HS-27A (cell line): ENCODE measurements around the gene SLCO2B1.

Source experiments
- DNase-seq: peaks from one replicate; pipeline ENCODE4 v3.0.0-alpha.2; 2012; ENCODE audit warnings: low read depth, missing footprints

The SLCO2B1 gene

DNA sequence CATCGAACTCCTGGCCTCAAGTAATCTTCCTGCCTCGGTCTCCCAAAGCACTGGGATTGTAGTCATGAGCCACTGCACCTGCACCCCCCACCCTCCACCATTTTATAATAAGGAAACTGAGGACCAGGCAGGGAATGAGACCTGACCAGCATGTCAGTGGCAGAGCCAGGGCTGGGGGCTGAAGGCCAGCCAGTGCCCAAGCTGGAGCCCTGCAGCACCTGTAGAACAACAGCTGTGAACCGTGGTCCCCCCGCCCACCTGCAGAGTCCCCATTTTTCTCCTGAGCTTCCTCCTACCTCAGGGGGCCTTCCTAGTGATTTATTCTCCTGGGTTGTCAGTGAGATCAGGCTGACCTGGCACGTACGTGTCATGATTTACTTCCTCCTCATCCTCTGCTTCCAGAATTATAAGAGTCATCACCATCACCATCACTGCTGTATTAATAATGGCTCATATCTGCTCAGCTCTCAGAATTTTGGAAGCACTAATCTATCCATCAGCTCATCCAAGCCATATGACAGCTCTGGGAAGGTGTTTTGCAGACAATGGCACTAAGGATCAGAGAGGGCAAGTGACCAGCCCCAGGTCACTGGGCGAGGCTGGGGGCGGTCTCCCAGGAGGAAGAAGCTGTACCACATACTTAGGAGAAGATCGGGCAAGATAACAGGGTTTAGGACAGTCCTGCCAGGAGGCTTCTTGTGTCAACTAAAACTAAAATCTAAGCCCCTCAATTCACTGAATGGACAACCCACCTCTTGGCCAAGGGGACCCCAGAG lies 5.5 kb upstream of the SLCO2B1 start:
- no peak for DNase-seq

DNA sequence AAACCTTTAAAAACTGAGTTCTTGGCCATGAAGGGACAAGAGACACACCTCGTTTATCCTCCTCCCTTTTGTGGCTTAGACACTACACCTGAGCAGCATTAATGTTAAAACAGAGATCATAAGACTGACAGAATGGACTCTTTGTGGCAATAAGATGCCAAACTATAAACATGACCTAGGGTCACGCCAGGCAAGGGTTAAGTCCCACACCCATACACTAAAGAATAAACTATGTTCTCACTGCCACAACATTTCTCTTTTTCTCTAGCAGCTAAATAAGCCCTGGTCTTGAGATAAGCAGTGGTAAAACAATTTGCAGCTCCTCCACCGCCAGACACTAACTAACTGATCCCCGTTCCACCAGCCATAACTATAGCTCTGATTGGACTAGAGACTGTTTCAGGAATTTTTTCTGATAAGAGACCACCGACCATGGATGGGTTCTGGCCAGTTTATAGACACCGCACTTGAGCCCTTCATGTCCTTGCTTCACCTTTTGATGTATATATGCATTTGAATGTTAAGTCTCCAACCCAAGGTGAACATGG lies 4.9 kb upstream of the SLCO2B1 start:
- DNase-seq, result no peak

DNA sequence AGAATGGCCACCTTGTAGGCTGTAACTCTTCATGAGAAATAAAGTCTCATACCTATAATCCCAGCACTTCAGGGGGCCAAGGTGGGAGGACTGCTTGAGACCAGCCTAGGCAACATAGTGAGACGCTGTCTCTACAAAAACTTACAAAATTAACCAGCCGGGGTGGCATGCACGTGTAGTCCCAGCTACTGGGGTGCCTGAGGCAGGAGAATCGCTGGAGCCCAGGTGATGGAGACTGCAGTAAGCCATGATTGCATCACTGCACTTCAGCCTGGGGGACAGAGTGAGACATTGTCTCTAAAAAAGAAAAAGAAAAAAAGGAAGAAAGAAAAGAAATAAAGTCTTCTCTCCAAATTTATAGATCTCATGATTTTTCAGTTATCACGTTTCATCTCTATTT lies 4.2 kb upstream of the SLCO2B1 start:
- no peak for DNase-seq

DNA sequence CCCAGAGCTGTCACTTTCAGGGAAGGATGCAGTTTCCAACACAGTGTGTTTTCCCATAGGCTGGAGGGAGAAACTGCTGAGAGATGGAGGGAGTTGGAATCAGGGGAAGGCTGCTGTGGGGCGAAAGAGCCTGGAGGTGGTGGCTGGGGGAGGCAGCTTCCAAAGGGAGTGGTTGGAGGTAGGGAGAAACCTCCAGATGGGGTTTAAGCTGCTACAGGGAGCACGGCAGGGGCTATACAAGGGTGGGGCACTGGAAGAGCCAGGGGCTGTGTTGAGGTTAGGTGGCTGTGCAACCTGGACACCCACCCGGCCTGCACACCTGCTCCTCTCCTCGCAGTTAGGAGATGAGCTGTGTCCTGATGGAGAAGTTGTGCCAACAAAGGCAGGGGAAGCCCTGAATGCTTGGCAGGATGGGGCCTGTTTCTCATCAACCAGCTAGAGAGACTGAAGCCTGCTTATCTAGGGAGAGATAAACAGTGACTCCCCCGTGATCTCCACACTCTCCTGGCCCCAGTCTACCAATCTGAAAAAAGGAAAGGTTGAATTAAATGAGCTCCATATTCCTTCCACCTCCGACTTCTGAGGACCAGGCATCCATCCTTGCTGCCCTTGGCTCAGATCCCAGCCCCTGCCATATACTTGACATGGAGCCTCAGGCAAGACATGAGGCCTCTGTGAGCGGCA lies 3.6 kb upstream of the SLCO2B1 start:
- DNase-seq, result no peak

DNA sequence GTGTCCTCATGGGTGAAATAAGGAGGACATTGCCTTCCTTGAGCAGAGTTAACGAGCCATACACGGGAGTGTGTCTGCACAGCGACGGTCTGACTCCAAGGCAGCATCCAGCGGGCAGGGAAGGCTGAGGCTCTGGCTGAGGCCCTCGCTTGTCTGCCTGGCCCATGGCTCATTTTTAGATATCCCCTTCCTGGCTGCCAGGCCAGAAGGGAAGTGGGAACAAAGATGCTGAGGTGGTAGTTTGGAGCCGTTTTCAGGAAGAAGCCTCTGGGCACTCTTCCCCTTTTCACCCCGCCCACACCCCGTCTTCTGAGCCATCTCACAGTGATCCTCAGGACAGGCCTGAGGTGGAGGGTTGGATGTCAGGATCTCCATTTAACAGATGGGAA lies 3.0 kb upstream of the SLCO2B1 start:
- no peak for DNase-seq

DNA sequence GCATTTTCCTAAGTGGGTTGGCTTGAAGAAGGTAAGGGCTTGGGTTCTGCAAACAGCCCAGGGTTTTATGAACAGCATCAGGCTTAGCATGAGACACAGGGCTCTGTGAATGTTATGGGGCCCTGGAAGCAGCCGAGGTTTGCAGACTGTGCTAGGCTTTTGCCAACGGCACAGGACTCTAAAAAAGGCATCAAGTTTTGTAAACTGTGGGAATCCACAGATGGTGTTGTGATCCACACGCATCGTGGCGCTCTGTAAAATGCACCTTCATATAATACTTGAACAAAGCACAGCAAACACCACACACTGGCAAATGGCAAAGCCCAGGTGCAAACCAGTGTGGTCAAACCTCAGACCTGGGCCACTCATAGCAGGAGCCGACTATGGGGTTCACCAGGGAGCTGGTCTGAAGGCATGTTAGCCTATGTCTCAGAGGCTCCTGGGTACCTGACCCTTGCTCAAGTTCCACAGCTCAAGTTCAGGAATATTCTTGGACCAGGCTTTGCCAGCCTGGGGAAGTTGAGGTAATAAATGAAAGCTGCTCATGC lies 2.4 kb upstream of the SLCO2B1 start:
- DNase-seq, result no peak

DNA sequence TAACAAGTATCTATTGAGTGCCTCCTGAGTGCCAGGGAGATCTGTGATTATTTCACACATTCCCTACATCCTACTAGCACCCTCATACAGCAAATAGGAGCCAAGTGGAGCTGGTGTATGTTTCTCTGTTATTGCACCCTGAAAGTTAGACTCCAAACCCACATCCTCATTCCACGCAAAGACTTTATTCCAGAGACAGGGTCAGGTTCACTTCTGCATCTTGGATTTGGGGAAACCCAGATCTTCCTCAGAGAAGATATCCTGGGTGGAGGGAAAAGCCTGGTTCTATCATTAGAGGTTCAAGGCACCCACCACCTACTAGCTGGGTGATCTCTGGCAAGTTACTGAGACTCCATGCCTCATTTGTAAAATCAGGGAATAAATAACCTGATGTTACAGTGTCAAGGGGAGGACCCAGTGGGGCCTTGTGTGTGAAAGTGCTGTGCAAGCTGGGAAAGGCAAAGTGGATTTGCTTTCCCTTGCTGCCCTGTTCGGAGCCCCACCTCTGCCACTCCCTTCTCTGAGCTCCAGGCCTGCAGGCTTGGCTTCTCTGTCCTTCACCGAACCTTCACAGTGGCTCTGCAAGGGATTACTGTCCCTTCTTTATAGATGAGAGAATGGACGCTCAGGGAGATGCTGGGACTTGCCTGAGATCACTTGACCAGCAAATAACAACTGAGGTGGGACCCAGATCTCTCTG lies 991 bp upstream of the SLCO2B1 start:
- no peak for DNase-seq

DNA sequence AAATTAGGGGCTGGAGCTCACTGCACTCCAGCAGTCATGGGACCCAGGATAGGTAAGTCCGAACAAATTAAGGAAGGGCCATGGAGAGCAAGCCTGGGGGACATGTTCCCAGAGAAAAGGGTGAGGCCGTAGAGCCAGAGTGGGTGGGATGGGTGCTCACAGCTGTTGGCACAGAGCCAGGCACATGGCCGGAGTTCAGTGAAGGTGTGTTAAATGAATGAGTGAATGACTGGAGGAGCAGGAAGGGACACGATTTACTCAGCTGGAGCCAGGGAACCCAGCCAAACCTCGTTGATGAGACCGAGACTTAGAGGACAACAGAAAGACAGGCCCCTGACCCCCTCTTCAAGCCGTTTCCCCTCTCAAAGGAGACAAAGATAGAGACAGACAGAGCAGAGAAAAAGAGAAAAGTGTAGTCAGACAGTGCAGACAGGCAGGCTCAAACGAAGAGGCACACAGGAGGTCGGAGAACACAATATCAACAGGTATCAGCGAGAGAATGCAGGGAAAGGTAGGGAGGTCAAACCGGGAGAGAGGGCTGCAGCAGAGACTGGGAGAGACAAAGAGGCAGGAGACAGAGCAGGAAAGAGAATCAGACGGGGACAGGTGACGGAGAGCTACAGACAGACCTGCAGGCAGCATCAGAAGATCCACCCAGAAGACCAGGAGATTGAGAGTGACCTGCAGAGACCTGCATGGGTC lies 590 bp downstream of the SLCO2B1 start:
- DNase-seq, result no peak

DNA sequence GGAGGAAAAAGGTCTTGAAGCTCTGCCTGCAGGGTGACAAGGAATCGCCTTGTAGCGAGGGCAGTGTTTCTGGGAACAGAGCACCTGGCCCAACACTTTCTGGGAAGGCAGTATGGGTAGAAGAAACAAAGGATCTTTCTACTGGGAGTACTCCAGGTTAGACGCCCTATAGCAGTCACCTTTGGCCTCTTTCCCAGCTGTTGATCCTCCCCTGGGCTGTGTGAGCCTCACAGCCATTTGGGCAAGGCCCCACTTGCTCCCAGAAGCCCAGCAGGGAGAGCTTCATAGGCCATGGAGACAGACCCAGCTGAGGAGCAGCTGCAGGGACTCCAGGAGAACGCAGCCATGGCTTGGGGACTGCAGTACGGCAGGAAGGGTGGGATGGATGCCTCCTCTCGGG lies 1.2 kb downstream of the SLCO2B1 start:
- no peak for DNase-seq

DNA sequence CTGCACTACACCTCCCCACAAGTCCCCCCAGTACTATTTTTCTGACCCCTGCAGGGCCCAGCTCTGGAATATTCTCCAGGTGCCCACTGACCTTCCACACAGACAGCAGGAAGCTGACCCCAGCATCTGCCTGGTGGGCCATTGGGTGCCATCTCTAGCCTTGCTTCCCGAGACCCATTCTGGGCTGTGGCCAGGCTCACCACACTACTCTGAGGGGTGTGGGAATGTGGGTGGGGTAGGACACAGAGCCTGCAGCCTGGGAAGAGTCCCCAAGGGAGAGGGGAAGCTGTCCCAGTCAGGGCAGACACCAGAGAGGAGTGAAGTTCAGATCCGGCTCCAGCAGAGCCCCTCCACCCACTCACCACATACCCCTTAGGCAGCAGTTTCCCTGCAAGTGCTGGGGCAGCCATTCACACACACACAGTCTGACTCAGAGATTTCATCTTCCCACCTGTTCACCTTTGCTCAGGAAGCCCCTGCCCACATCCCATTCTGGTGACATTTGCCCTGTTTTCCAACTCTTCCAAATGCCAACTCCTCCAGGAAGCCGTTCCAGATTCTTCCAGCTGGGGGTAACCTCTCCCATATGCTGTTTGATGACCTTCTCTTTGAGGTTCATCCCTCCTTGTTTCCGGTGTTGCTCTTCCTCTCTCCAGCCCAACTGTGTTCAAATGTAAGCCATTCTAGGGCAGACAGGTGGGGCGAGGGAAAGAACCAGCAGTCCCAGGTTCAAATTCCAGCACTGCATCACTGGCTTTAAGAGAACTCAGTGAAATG lies 1.9 kb downstream of the SLCO2B1 start:
- no peak for DNase-seq

DNA sequence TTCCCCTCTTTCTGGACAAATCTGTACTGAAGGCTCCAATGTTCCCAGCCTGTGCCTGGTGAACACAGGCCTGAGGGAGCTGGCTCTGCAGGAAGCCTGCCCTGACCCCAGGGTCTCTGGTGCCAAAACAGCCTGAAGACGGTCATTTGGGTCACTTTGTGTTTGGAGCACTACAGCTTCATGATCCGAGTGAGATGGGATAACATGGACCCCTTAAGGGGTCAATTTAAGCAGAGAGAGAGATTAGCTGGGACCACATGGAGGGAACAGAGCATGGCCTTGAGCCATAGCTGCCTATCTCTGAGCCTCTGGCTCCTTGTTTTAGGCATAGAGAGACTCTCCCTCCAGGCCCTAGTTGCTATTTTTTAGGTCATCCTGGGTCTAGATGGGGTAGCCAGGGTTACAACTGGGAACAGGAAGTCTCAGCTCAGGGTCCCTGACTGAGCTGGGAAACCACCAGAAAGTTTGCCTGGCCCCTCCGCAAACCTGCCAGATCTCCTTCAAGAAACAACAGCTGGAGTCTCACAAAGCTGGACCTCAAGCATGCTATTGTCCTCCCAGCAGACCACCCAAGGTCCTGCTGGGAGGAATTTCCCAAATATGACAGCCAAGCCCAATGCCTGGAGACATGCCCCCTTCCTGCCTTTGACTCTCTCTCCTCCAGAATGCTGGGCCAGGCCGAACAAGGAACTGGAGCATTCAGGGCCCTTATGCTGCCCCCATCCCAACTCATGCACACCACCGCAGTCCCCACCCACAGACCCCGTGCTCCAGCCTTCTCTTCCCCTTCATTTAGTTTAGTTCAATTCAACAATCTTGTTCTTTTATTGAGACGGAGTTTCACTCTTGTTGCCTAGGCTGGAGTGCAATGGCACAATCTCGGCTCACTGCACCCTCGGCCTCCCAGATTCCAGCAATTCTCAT lies 4.0 kb downstream of the SLCO2B1 start:
- DNase-seq, result no peak

DNA sequence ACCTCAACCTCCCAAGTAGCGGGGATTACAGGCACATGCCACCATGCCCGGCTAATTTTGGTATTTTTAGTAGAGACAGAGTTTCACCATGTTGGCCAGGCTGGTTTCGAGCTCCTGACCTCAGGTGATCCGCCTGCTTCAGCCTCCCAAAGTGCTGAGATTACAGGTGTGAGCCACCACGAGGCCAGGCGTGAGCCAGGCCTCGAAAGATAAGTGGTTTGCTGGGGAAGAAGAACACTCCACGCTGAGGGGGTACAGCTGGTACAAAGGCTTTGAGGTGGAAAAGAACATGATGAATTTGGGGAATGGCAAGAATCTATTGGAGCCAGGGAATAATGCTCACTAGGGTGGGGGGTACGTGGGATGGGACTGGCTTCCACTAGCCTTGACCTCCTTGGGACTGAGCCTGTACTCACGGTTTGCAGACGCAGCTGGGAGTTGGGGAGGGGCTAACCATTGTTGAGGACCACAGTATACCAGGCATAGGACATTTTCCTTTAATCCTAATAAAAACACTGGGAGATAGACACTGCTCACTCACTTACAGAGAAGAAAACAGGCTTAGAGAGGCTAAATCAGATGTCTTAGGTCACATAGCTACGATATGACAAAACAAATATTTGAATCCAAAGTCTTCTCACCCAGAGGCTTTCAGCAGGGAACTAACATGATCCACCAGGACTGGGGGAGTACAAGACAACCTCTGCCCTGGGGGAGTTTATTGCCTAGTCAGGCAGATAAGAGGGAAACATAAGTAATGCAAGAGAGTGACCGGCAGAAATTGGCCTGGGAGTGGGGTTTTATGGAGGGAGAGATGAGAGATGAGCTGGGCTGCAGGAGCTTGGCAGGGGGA lies 4.9 kb downstream of the SLCO2B1 start:
- no peak for DNase-seq

DNA sequence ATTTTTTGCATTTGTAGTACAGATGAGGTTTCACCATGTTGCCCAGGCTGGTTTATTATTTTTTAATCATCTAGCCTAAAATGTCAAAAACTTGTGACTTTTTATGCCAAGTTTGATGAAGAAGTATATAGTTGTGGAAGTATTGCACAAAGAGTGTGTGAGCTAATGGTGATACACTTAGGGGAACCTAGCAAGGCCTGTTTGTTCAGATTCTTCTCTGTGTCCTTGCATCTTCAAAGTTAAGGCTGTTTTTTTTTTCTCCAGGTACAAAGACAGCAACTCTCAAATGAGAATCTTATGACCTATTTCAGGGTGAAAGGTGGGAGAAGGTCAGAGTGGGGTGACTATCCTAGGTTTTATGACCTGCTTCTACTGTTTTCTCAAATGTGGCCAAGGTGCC lies 7.3 kb downstream of the SLCO2B1 start:
- no peak for DNase-seq

DNA sequence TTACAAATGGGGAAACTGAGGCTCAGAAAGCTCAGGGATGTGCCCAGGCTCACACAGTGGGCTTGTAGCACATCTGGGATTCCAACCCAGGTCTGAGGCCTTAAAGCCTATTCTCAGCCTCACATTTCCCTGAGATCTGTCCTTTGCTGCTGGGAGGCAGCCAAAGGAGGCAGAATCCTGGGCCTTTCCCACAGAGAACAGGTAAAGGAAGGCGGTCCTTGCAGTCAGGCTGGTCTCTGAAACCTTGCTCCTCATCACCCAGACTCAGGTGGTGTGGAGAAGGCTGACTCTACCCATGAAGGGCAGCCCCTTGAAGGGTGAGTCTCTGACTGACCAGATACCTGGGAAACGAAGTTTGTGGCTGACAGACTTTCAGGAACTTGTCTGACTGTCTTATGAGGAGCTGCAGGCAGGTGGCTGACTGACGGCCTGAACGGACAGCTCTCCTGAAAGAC lies 7.8 kb downstream of the SLCO2B1 start:
- DNase-seq, result no peak

DNA sequence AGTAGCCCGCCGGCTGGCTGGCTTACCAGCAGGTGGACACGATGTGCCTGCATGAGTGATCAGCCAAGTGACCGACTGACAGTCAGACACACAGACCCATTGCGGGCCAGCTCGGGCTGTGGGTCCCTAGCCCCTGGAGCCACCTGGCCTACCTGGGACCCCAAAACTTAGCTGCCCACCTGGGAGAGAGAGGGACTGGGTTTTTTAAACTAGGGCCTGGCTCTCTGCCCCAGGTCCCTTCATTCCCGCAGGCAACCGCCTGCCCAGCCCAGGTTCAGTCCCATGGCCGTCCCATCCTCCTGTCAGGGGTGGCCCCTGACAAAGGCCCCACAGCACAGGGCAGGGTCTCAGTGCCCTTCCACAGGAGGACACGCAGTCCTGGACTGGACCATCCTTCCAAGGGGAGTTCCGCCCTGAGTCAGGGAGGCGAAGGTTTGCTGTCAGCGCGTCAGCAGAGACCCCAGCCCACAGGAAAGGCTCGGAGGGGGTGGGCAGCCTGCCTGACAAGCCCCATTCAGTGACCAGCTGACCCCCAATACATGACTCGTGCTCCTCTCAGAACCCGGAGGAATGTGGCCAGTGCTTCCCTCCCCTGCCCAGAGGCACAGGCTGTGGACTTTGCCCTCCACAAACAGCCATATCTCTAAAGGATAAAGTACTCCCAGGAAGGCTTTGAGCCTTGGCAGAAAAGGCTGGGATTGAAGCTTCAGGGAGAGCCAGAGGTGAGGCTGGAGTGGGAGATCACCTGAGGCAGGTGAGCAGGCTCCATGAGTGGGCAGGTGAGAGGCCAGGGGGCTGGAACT lies 8.4 kb downstream of the SLCO2B1 start:
- DNase-seq, result no peak

DNA sequence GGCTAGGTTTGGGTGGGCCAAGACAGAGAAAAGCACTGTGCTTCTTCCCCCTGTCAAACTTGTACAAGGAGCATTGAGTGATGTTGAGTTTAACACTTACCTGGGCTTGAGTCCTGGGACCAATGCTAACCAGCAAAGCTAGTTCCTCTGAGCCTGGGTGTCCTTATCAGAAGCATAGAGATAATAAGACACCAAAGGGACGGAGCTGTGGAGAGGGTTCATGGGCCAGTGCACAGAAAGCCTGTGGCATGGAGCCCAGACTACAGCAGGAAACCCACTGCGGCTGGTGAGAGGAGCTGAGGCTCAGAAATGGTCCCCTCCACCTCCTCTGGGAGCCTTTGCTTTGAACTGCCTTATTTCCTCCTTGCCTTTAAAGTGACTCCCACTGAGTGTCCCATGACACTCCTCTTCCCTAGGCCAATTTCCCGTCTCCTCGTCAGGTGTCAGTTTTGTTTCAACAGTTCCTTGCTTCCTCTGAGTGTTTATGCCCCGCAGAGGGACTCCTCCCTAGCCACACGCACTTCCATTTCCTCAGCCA lies 9.4 kb downstream of the SLCO2B1 start:
- no peak for DNase-seq

DNA sequence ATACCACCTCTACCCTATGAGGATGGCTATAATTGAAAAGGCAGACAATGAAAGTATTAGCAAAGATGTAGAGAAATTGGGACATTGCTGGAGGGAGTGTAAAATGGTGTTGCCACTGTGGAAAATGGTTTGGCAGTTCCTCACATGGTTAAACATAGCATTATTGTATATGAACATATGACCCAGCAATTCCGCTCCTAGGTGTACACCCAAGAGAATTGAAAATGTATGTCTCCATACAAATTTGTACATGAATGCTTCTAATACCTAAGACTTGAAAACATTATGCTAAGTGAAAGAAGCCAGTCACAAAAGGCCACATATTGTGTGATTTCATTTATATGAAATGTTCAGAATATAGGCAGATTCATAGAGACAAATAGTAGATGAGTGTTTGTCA lies 10.0 kb downstream of the SLCO2B1 start:
- DNase-seq, result no peak
